Astrocyte of the cerebellum (primary cell): Measurements from ENCODE around the gene CFAP97D2.
"Not testable (repeated sequence)": the region's sequence is repeated elsewhere in the genome, so short reads cannot be mapped to it uniquely, and the experiment has no call there.

Experiments
- DNase-seq: peaks from one replicate; pipeline ENCODE4 v3.0.0-alpha.2; 2011; ENCODE audit warnings: low read depth
- H3K4me3 ChIP-seq: 2 replicates; pipeline ENCODE4 v1.5.1; 2011; ENCODE audit warnings: mild to moderate bottlenecking, low read depth, low read length, moderate library complexity
- in situ Hi-C: cut with HindIII; loops from 2 replicates; pipeline ENCODE4 v1.10.0; 2017; ENCODE audit warnings: low sequenced_read_pairs
- TF ChIP-seq, protein P1 (sequence below): IDR thresholded peaks from 2 replicates; pipeline ENCODE4 v1.5.1; 2012; ENCODE audit warnings: low read length, low read depth, moderate library complexity, mild to moderate bottlenecking; ENCODE audit errors: missing control alignments

CFAP97D2 gene

DNA sequence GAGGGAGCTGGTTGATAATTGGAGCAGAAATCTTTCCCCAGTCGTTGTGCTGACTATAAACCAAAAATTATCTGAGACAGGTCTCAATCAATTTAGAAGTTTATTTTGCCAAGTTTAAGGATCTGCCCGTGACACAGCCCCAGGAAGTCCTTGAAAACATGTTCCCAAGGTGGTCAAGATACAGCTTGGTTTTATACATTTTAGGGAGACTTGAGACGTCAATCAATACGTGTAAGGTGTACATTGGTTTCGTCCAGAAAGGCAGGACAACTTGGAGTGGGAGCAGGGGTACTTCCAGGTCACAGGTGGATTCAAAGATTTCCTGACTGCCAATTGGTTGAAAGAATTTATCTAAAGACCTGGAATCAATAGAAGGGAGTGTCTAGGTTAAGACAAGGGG, 17.6 kb downstream of the CFAP97D2 start:
- DNase-seq: no peak
- TF ChIP-seq, protein P1, sequence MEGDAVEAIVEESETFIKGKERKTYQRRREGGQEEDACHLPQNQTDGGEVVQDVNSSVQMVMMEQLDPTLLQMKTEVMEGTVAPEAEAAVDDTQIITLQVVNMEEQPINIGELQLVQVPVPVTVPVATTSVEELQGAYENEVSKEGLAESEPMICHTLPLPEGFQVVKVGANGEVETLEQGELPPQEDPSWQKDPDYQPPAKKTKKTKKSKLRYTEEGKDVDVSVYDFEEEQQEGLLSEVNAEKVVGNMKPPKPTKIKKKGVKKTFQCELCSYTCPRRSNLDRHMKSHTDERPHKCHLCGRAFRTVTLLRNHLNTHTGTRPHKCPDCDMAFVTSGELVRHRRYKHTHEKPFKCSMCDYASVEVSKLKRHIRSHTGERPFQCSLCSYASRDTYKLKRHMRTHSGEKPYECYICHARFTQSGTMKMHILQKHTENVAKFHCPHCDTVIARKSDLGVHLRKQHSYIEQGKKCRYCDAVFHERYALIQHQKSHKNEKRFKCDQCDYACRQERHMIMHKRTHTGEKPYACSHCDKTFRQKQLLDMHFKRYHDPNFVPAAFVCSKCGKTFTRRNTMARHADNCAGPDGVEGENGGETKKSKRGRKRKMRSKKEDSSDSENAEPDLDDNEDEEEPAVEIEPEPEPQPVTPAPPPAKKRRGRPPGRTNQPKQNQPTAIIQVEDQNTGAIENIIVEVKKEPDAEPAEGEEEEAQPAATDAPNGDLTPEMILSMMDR: no peak
- in situ Hi-C loops: no loop called here

GRCh38 chr13:114198556-114198955, 19.5 kb downstream of the CFAP97D2 start:
- in situ Hi-C loops: no loop called here
- TF ChIP-seq, protein P1: no peak
- DNase-seq: no peak
- H3K4me3 ChIP-seq: no peak overlapping the region

More for the DNA sequence above, 17.6 kb downstream of the CFAP97D2 start:
- H3K4me3 ChIP-seq: no peak overlapping the region

- in situ Hi-C loops, DNase-seq, H3K4me3 ChIP-seq: not testable (repeated sequence)
Measured at GRCh38 chr13:114199526-114199925, 20.5 kb downstream of the CFAP97D2 start.

DNA sequence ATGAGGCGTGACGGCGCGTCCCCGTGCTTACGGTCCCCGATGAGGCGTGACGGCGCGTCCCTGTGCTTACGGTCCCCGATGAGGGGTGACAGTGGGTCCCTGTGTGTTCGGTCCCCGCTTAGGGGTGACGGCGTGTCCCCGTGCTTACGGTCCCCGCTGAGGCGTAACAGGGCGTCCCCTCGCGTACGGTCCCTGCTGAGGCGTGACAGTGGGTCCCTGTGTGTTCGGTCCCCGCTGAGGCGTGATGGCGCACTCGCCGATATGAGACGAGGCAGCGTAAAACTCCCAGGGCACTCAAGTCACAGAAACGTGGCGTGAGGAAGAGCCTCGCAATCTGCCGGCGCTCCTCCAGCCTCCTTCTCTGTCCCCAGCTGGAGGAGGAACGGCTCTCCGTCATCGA, 20.9 kb downstream of the CFAP97D2 start:
- in situ Hi-C loops: no loop called here
- TF ChIP-seq, protein P1: no peak
- H3K4me3 ChIP-seq: no peak overlapping the region
- no peak for DNase-seq

DNA sequence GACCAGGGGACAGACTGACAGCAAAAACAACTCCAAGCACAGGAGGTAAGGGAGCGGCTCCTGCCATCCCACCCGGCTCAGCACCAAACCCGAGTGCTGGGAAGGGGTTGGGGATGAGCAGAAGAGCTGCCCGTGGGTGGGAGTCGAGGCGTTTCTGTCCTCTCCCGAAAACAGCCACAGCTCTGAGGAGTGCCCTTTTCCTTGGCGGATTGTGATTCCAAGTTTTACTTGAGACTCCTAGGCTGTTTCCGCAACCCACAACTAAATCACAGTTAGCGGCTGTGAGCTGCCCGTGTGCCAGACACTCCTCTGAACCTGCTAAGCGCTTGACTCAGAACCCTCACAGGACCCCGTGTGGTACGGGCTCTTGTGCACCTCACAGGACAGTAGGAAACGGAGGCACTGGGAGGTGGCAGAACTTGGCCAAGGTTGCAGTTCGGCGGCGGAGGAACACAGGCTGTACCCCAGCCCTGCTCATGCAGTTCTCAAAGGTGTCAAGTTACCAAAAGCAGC, 21.4 kb downstream of the CFAP97D2 start:
- TF ChIP-seq, protein P1: no peak
- no peak overlapping the region for H3K4me3 ChIP-seq
- no peak for DNase-seq
- in situ Hi-C loops: no loop called here

- in situ Hi-C loops: no loop called here
- no peak for DNase-seq
- TF ChIP-seq, protein P1: no peak
- no peak overlapping the region for H3K4me3 ChIP-seq
Measured at GRCh38 chr13:114202581-114202980, 23.5 kb downstream of the CFAP97D2 start.

DNA sequence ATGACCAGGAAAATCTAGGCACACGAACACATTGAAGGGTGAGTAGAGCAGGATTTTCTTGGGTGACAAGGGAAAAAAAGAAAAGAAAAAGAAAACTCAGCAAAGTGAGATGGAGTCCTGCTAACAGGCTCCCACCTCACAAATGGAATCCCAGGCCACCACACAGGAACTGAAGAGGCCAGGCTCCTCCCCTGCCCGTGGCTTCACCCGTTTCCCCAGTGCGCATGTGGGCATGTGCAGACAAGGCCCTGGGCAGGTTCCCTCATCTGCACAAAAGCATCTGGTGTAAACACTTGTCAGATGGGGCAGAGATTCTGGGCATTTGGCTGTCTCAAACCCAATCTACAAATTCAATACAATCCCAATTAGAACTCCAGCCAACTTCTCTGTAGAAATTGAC, 24.5 kb downstream of the CFAP97D2 start:
- TF ChIP-seq, protein P1: no peak
- H3K4me3 ChIP-seq: no peak overlapping the region
- in situ Hi-C loops: no loop called here
- DNase-seq: no peak
